Cortex of kidney (tissue), 1 donor: Measurements from ENCODE around the gene TNRC6C.
"Not testable (repeated sequence)": the region's sequence is repeated elsewhere in the genome, so short reads cannot be mapped to it uniquely, and the experiment has no call there.

Experiments used
- DNase-seq: peaks from one replicate; lab custom pipeline; 2025; lab: John Stamatoyannopoulos, UW

TNRC6C gene

GRCh38 chr17:78137392-78138203, 179.1 kb downstream of the TNRC6C start:
- no peak for DNase-seq

GRCh38 chr17:78138204-78139060, 179.9 kb downstream of the TNRC6C start:
- DNase-seq: no peak

- not testable (repeated sequence) for DNase-seq
These were observed 181.3 kb downstream of the TNRC6C start for GRCh38 chr17:78139861-78140168.

- DNase-seq: no peak
These were observed 181.9 kb downstream of the TNRC6C start for GRCh38 chr17:78140169-78141051.

GRCh38 chr17:78141437-78142118, 183.1 kb downstream of the TNRC6C start:
- no peak for DNase-seq

GRCh38 chr17:78142119-78142861, 183.8 kb downstream of the TNRC6C start:
- no peak for DNase-seq

GRCh38 chr17:78143214-78144146, 185.0 kb downstream of the TNRC6C start:
- no peak for DNase-seq

GRCh38 chr17:78144147-78144719, 185.7 kb downstream of the TNRC6C start:
- no peak for DNase-seq

GRCh38 chr17:78144736-78145641, 186.5 kb downstream of the TNRC6C start:
- no peak for DNase-seq

- DNase-seq: no peak
These were observed 188.0 kb downstream of the TNRC6C start for GRCh38 chr17:78146471-78146869.

GRCh38 chr17:78146881-78147280, 188.4 kb downstream of the TNRC6C start:
- DNase-seq: no peak

GRCh38 chr17:78147315-78147998, 189.0 kb downstream of the TNRC6C start:
- DNase-seq: no peak

- DNase-seq: no peak
These were observed 189.9 kb downstream of the TNRC6C start for GRCh38 chr17:78148286-78149016.

GRCh38 chr17:78151514-78152008, 193.1 kb downstream of the TNRC6C start:
- DNase-seq: no peak

- DNase-seq: no peak
These were observed 196.7 kb downstream of the TNRC6C start for GRCh38 chr17:78154903-78155811.
